T-helper 2 cell treated with Interferon-gamma antibody and Interleukin-4, amounts not matched to agents 5 μg/mL and 100 μg/mL, for 36 hours (primary cell): ENCODE data around the gene VSIR.

ENCODE experiments used
- DNase-seq: peaks from one replicate; pipeline ENCODE4 v3.0.0; 2021; ENCODE audit warnings: low spot score
- H3K27ac Mint-ChIP-seq: one replicate; pipeline ENCODE4 v1.8.0; 2021; ENCODE audit warnings: mild to moderate bottlenecking, mixed read lengths
- H3K27me3 Mint-ChIP-seq: one replicate; pipeline ENCODE4 v1.8.0; 2021; ENCODE audit warnings: low read depth, mixed read lengths
- H3K36me3 Mint-ChIP-seq: one replicate; pipeline ENCODE4 v1.8.0; 2021; ENCODE audit warnings: low read depth, mixed read lengths
- H3K4me1 Mint-ChIP-seq: one replicate; pipeline ENCODE4 v1.8.0; 2021; ENCODE audit warnings: low read depth, mixed read lengths
- H3K4me3 Mint-ChIP-seq: one replicate; pipeline ENCODE4 v1.8.0; 2022; ENCODE audit warnings: mild to moderate bottlenecking, moderate library complexity, mixed read lengths
- H3K9me3 Mint-ChIP-seq: one replicate; pipeline ENCODE4 v1.8.0; 2021; ENCODE audit warnings: mixed read lengths

Gene VSIR

GRCh38 chr10:71812016-71812912, 38.9 kb upstream of the VSIR start:
- no peaks in the 10 kb centered on the region for H3K9me3 Mint-ChIP-seq
- DNase-seq: peak; percentile 49
- no peak overlapping the region for H3K4me3 Mint-ChIP-seq
- no peak overlapping the region for H3K27ac Mint-ChIP-seq
- peaks cover 3% of the 10 kb centered on the region for H3K36me3 Mint-ChIP-seq
- no peaks in the 10 kb centered on the region for H3K27me3 Mint-ChIP-seq
- H3K4me1 Mint-ChIP-seq: no peaks in the 10 kb centered on the region

GRCh38 chr10:71811351-71811750, 38.0 kb upstream of the VSIR start:
- no peak for DNase-seq
- H3K4me3 Mint-ChIP-seq: no peak overlapping the region
- no peaks in the 10 kb centered on the region for H3K9me3 Mint-ChIP-seq
- H3K4me1 Mint-ChIP-seq: no peaks in the 10 kb centered on the region
- no peaks in the 10 kb centered on the region for H3K36me3 Mint-ChIP-seq
- no peak overlapping the region for H3K27ac Mint-ChIP-seq
- H3K27me3 Mint-ChIP-seq: no peaks in the 10 kb centered on the region

GRCh38 chr10:71810048-71810750, 36.9 kb upstream of the VSIR start:
- Mint-ChIP-seq H3K9me3 (no peaks in the 10 kb centered on the region), H3K4me1 (no peaks in the 10 kb centered on the region), H3K27me3 (no peaks in the 10 kb centered on the region), H3K36me3 (no peaks in the 10 kb centered on the region), H3K4me3 (no peak overlapping the region), H3K27ac (no peak overlapping the region)
- no peak for DNase-seq

- DNase-seq: no peak
- no peak overlapping the region for H3K4me3 Mint-ChIP-seq
- no peaks in the 10 kb centered on the region for H3K9me3 Mint-ChIP-seq
- no peaks in the 10 kb centered on the region for H3K36me3 Mint-ChIP-seq
- H3K27me3 Mint-ChIP-seq: no peaks in the 10 kb centered on the region
- H3K4me1 Mint-ChIP-seq: no peaks in the 10 kb centered on the region
- H3K27ac Mint-ChIP-seq: no peak overlapping the region
Observed at GRCh38 chr10:71809628-71810027, 36.3 kb upstream of the VSIR start.

GRCh38 chr10:71807557-71808510, 34.5 kb upstream of the VSIR start:
- Mint-ChIP-seq H3K27ac (no peak overlapping the region), H3K36me3 (no peaks in the 10 kb centered on the region), H3K9me3 (no peaks in the 10 kb centered on the region), H3K4me1 (no peaks in the 10 kb centered on the region), H3K27me3 (no peaks in the 10 kb centered on the region), H3K4me3 (no peak overlapping the region)
- DNase-seq: no peak

GRCh38 chr10:71806704-71807556, 33.6 kb upstream of the VSIR start:
- Mint-ChIP-seq H3K4me3 (no peak overlapping the region), H3K4me1 (no peaks in the 10 kb centered on the region), H3K36me3 (no peaks in the 10 kb centered on the region), H3K9me3 (no peaks in the 10 kb centered on the region), H3K27ac (no peak overlapping the region), H3K27me3 (no peaks in the 10 kb centered on the region)
- no peak for DNase-seq

GRCh38 chr10:71805776-71806703, 32.7 kb upstream of the VSIR start:
- Mint-ChIP-seq H3K4me1 (no peaks in the 10 kb centered on the region), H3K4me3 (no peak overlapping the region), H3K27ac (no peak overlapping the region), H3K9me3 (no peaks in the 10 kb centered on the region), H3K27me3 (no peaks in the 10 kb centered on the region), H3K36me3 (no peaks in the 10 kb centered on the region)
- no peak for DNase-seq

- H3K9me3 Mint-ChIP-seq: no peaks in the 10 kb centered on the region
- H3K27ac Mint-ChIP-seq: no peak overlapping the region
- H3K36me3 Mint-ChIP-seq: no peaks in the 10 kb centered on the region
- no peaks in the 10 kb centered on the region for H3K4me1 Mint-ChIP-seq
- no peak overlapping the region for H3K4me3 Mint-ChIP-seq
- no peaks in the 10 kb centered on the region for H3K27me3 Mint-ChIP-seq
- no peak for DNase-seq
Observed at GRCh38 chr10:71804077-71804476, 30.8 kb upstream of the VSIR start.

- Mint-ChIP-seq H3K4me1 (no peaks in the 10 kb centered on the region), H3K36me3 (no peaks in the 10 kb centered on the region), H3K9me3 (no peaks in the 10 kb centered on the region), H3K4me3 (no peak overlapping the region), H3K27me3 (no peaks in the 10 kb centered on the region), H3K27ac (no peak overlapping the region)
- no peak for DNase-seq
Observed at GRCh38 chr10:71802715-71803488, 29.6 kb upstream of the VSIR start.

GRCh38 chr10:71802235-71802634, 28.9 kb upstream of the VSIR start:
- Mint-ChIP-seq H3K36me3 (no peaks in the 10 kb centered on the region), H3K9me3 (no peaks in the 10 kb centered on the region), H3K4me3 (no peak overlapping the region), H3K27me3 (no peaks in the 10 kb centered on the region), H3K4me1 (peaks cover 6% of the 10 kb centered on the region), H3K27ac (no peak overlapping the region)
- DNase-seq: no peak

- no peak overlapping the region for H3K4me3 Mint-ChIP-seq
Observed at GRCh38 chr10:71801361-71801760, 28.0 kb upstream of the VSIR start.

More at GRCh38 chr10:71801361-71801760, 28.0 kb upstream of the VSIR start:
- Mint-ChIP-seq H3K27me3 (no peaks in the 10 kb centered on the region), H3K27ac (no peak overlapping the region), H3K4me1 (peaks cover 8% of the 10 kb centered on the region), H3K9me3 (no peaks in the 10 kb centered on the region), H3K36me3 (no peaks in the 10 kb centered on the region)
- DNase-seq: no peak
